HCT116 (cell line): ENCODE data around the gene KLF17. TPM values are rescaled to one million over a fixed set of nuclear protein-coding genes. Genes with fewer than 3 reads are reported as not detected.

Source experiments
- ATAC-seq: fragments of 200-7000 bp; cut with Tn5 transposase; 2 replicates; pipeline ENCODE4 v1.9.1; 2020; ENCODE audit warnings: mild to moderate bottlenecking, moderate library complexity
- BruUV-seq: library from RNA; stranded (reverse); fragments of 400-500 nt; replicated peaks from 2 replicates; lab custom pipeline; 2021; lab: Mats Ljungman, UMichigan
- CTCF ChIA-PET: fragments of 300-600 bp; sonication (Branson Sonifier 250); formaldehyde crosslinking; loops from one replicate; lab custom pipeline; 2021; ENCODE audit warnings: antibody characterized with exemption; lab: Charles Lee
- POLR2A ChIA-PET: fragments of 300-600, 350-600 bp; sonication (Branson Sonifier 250); formaldehyde crosslinking; loops from one replicate; lab custom pipeline; 2021; ENCODE audit warnings: antibody characterized with exemption; lab: Charles Lee
- RAD21 ChIA-PET, 2 experiments: fragments of 300-600 bp; sonication (Branson Sonifier 250); formaldehyde crosslinking; loops; one replicate each; lab custom pipeline; 2023; ENCODE audit warnings: low total read pairs in 2 of 2; ENCODE audit not compliant: uncharacterized antibody in 2 of 2, unreplicated experiment in 2 of 2, low non-redundant PET in 1 of 2; lab: Charles Lee
- DNase-seq: peaks from one replicate; pipeline ENCODE4 v3.0.0-alpha.2; 2010; ENCODE audit warnings: low read depth, low spot score
- H2AFZ ChIP-seq: fragments of 200-600 bp; shearing (Covaris generic), sonication (generic); 2 replicates; pipeline ENCODE4 v1.6.1; 2017; ENCODE audit warnings: low read depth, mixed run types, mixed read lengths, antibody characterized with exemption, low read length; ENCODE audit not compliant: poor library complexity, severe bottlenecking
- H3K27ac ChIP-seq: 2 replicates; pipeline ENCODE4 v1.5.1; 2012; ENCODE audit warnings: low read depth, low read length
- H3K27me3 ChIP-seq: fragments of 200-600 bp; sonication (generic); 2 replicates; pipeline ENCODE4 v1.6.1; 2016; ENCODE audit warnings: mixed run types, low read length, mixed read lengths; ENCODE audit not compliant: insufficient read depth
- H3K36me3 ChIP-seq, 2 experiments: fragments of 200-500 bp in 1 of 2; fragments of 200-600 bp in 1 of 2; sonication (Bioruptor generic) in 1 of 2; sonication (generic) in 1 of 2; 2 replicates each; pipeline versions ENCODE4 v1.5.1 to v1.6.1; 2014 to 2016; ENCODE audit warnings: low read length in 2 of 2, inconsistent platforms in 1 of 2, mixed read lengths in 1 of 2, mixed run types in 1 of 2; ENCODE audit not compliant: insufficient read depth in 2 of 2, control insufficient read depth in 1 of 2
- H3K4me1 ChIP-seq, 2 experiments: fragments of 200-600 bp in 1 of 2; sonication (generic) in 1 of 2; 2 replicates each; pipeline versions ENCODE4 v1.5.1 to v1.6.1; 2012 to 2017; ENCODE audit warnings: low read length in 2 of 2, inconsistent platforms in 1 of 2, mild to moderate bottlenecking in 1 of 2, mixed read lengths in 1 of 2, mixed run types in 1 of 2, moderate library complexity in 1 of 2; ENCODE audit not compliant: insufficient read depth in 2 of 2, control insufficient read depth in 1 of 2
- H3K4me2 ChIP-seq: fragments of 200-600 bp; sonication (generic); 2 replicates; pipeline ENCODE4 v1.6.1; 2017; ENCODE audit warnings: mixed run types, low read length, mixed read lengths
- H3K4me3 ChIP-seq, 2 experiments: fragments of 200-600 bp in 1 of 2; sonication (generic) in 1 of 2; replicated peaks in 1 of 2; 2 replicates each; pipeline ENCODE4 v1.5.1; 2011 to 2016; ENCODE audit warnings: low read length in 2 of 2, control low read depth in 1 of 2, low read depth in 1 of 2, mild to moderate bottlenecking in 1 of 2, mixed read lengths in 1 of 2, mixed run types in 1 of 2
- H3K79me2 ChIP-seq: fragments of 200-600 bp; sonication (generic); 2 replicates; pipeline ENCODE4 v1.6.1; 2017; ENCODE audit warnings: mild to moderate bottlenecking, mixed run types, low read length, moderate library complexity, mixed read lengths; ENCODE audit not compliant: insufficient read depth
- H3K9ac ChIP-seq: fragments of 200-600 bp; sonication (generic); 2 replicates; pipeline ENCODE4 v1.6.1; 2016; ENCODE audit warnings: low read length, mixed read lengths
- H3K9me2 ChIP-seq: fragments of 200-600 bp; sonication (generic), shearing (Covaris generic); 2 replicates; pipeline ENCODE4 v1.6.1; 2017; ENCODE audit warnings: mixed run types, mild to moderate bottlenecking, moderate library complexity; ENCODE audit not compliant: insufficient read depth
- H3K9me3 ChIP-seq, 2 experiments: fragments of 200-500 bp in 1 of 2; fragments of 200-600 bp in 1 of 2; sonication (Bioruptor generic) in 1 of 2; sonication (generic) in 1 of 2; 2 replicates each; pipeline ENCODE4 v1.6.1; 2014 to 2017; ENCODE audit warnings: low read length in 2 of 2, mixed read lengths in 2 of 2, inconsistent platforms in 1 of 2, low read depth in 1 of 2, mild to moderate bottlenecking in 1 of 2, mixed run types in 1 of 2, moderate library complexity in 1 of 2; ENCODE audit not compliant: control insufficient read depth in 1 of 2, insufficient read depth in 1 of 2
- H4K20me1 ChIP-seq: fragments of 200-600 bp; sonication (generic), shearing (Covaris generic); 2 replicates; pipeline ENCODE4 v1.6.1; 2017; ENCODE audit warnings: mixed run types, mild to moderate bottlenecking, moderate library complexity; ENCODE audit not compliant: insufficient read depth
- ATF3 ChIP-seq: IDR thresholded peaks from 2 replicates; pipeline ENCODE4 v1.6.1; 2012
- CBX3 ChIP-seq: IDR thresholded peaks from 2 replicates; pipeline ENCODE4 v1.6.1; 2012; ENCODE audit warnings: low read depth
- CEBPB ChIP-seq: IDR thresholded peaks from 2 replicates; pipeline ENCODE4 v1.6.1; 2012; ENCODE audit warnings: low read depth
- ELF1 ChIP-seq: IDR thresholded peaks from 2 replicates; pipeline ENCODE4 v1.6.1; 2012; ENCODE audit warnings: low read depth, borderline replicate concordance
- EZH2 ChIP-seq: fragments of 200-600 bp; sonication (generic); IDR thresholded peaks from 2 replicates; pipeline ENCODE4 v1.6.1; 2017; ENCODE audit warnings: antibody characterized with exemption, mixed run types
- EZH2phosphoT487 ChIP-seq: fragments of 200-600 bp; IDR thresholded peaks from 2 replicates; pipeline ENCODE4 v1.6.1; 2018; ENCODE audit warnings: antibody characterized with exemption, borderline replicate concordance
- FOSL1 ChIP-seq: IDR thresholded peaks from 2 replicates; pipeline ENCODE4 v1.6.1; 2012; ENCODE audit warnings: low read depth
- POLR2A ChIP-seq: IDR thresholded peaks from 2 replicates; pipeline ENCODE4 v1.7.0; 2011; ENCODE audit warnings: borderline replicate concordance; ENCODE audit not compliant: insufficient read depth, insufficient read length; ENCODE audit errors: extremely low read depth
- POLR2AphosphoS5 ChIP-seq: IDR thresholded peaks from 2 replicates; pipeline ENCODE4 v1.6.1; 2011; ENCODE audit warnings: mild to moderate bottlenecking, low read depth, low read length, moderate library complexity
- RAD21 ChIP-seq: IDR thresholded peaks from 2 replicates; pipeline ENCODE4 v1.6.1; 2012; ENCODE audit warnings: low read depth, mild to moderate bottlenecking
- SIN3A ChIP-seq: IDR thresholded peaks from 2 replicates; pipeline ENCODE4 v1.6.1; 2012; ENCODE audit warnings: low read depth
- SP1 ChIP-seq: IDR thresholded peaks from 2 replicates; pipeline ENCODE4 v1.6.1; 2012; ENCODE audit warnings: low read depth
- SRF ChIP-seq: IDR thresholded peaks from 2 replicates; pipeline ENCODE4 v1.6.1; 2012; ENCODE audit warnings: low read depth
- TCF7L2 ChIP-seq: IDR thresholded peaks from 2 replicates; pipeline ENCODE4 v1.7.0; 2011; ENCODE audit warnings: borderline replicate concordance, inconsistent platforms; ENCODE audit not compliant: insufficient read depth, insufficient read length; ENCODE audit errors: extremely low read depth
- YY1 ChIP-seq: IDR thresholded peaks from 2 replicates; pipeline ENCODE4 v1.6.1; 2011; ENCODE audit warnings: low read length, low read depth, moderate library complexity, mild to moderate bottlenecking; ENCODE audit not compliant: insufficient replicate concordance; ENCODE audit errors: extremely low read depth
- ZBTB33 ChIP-seq: IDR thresholded peaks from 2 replicates; pipeline ENCODE4 v1.6.1; 2011; ENCODE audit warnings: mild to moderate bottlenecking, low read length, moderate library complexity; ENCODE audit not compliant: insufficient replicate concordance; ENCODE audit errors: extremely low read depth
- ZFX ChIP-seq: fragments of 450-650 bp; IDR thresholded peaks from 2 replicates; pipeline ENCODE4 v1.6.1; 2017
- ZNF274 ChIP-seq: fragments of 200-500 bp; sonication (Bioruptor generic); IDR thresholded peaks from 2 replicates; pipeline ENCODE4 v1.6.1; 2014; ENCODE audit warnings: mild to moderate bottlenecking, low read depth, low read length, inconsistent platforms
- intact Hi-C: fragments of 100-400 bp; cut with micrococcal nuclease; formaldehyde crosslinking; loops from 2 replicates; pipeline ENCODE4 v1.10.0; 2022
- total RNA-seq: library from RNA; stranded (reverse); gene quantifications from one replicate; pipeline ENCODE4 v1.2.1, GENCODE V29; 2021; ENCODE audit not compliant: unreplicated experiment
- TF ChIP-seq, protein P1 (sequence below): IDR thresholded peaks from 2 replicates; pipeline ENCODE4 v1.6.1; 2012; ENCODE audit warnings: low read depth

The KLF17 gene
- total RNA-seq, 1 experiment from 2014 or later: not detected

GRCh38 chr1:44141531-44141930 is 22.9 kb downstream of the KLF17 start, which contains the start of gene KLF18:
TSS of gene KLF18 (minus strand) at chr1:44141631. CDS start at chr1:44141631, 0 bp downstream.
- no peak within 1 kb of the TSS for H3K9ac ChIP-seq
- H3K9me3 ChIP-seq: no peaks in the 10 kb centered on the region; a peak in 1 of 4 replicates
- H3K9me2 ChIP-seq: no peaks in the 10 kb centered on the region
- no peaks in the 10 kb centered on the region for H3K36me3 ChIP-seq
- ChIA-PET CTCF (no interaction called here), RAD21 (no interaction called here), POLR2A (no interaction called here)
- H3K4me1 ChIP-seq: no peaks in the 10 kb centered on the region
- no peaks in the 10 kb centered on the region for H3K27me3 ChIP-seq
- intact Hi-C loops: no loop called here
- DNase-seq (no peak), ATAC-seq (no peak)
- no peaks in the 10 kb centered on the region for H4K20me1 ChIP-seq
- H3K79me2 ChIP-seq: no peaks in the 10 kb centered on the region
- no peak within 1 kb of the TSS for H2AFZ ChIP-seq
- no peak for TF ChIP-seq EZH2phosphoT487
- TF ChIP-seq RAD21: no peak
- TF ChIP-seq CEBPB: no peak
- no peak for TF ChIP-seq ELF1
- TF ChIP-seq FOSL1: no peak
- no peak for TF ChIP-seq SIN3A
- no peak for TF ChIP-seq SRF
- TF ChIP-seq TCF7L2: no peak
- TF ChIP-seq SP1: no peak
- TF ChIP-seq ZNF274: no peak
- TF ChIP-seq YY1: no peak
- no peak for TF ChIP-seq ZFX
- TF ChIP-seq, protein P1, sequence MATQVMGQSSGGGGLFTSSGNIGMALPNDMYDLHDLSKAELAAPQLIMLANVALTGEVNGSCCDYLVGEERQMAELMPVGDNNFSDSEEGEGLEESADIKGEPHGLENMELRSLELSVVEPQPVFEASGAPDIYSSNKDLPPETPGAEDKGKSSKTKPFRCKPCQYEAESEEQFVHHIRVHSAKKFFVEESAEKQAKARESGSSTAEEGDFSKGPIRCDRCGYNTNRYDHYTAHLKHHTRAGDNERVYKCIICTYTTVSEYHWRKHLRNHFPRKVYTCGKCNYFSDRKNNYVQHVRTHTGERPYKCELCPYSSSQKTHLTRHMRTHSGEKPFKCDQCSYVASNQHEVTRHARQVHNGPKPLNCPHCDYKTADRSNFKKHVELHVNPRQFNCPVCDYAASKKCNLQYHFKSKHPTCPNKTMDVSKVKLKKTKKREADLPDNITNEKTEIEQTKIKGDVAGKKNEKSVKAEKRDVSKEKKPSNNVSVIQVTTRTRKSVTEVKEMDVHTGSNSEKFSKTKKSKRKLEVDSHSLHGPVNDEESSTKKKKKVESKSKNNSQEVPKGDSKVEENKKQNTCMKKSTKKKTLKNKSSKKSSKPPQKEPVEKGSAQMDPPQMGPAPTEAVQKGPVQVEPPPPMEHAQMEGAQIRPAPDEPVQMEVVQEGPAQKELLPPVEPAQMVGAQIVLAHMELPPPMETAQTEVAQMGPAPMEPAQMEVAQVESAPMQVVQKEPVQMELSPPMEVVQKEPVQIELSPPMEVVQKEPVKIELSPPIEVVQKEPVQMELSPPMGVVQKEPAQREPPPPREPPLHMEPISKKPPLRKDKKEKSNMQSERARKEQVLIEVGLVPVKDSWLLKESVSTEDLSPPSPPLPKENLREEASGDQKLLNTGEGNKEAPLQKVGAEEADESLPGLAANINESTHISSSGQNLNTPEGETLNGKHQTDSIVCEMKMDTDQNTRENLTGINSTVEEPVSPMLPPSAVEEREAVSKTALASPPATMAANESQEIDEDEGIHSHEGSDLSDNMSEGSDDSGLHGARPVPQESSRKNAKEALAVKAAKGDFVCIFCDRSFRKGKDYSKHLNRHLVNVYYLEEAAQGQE: no peak
- TF ChIP-seq ATF3: no peak
- TF ChIP-seq POLR2A: no peak
- TF ChIP-seq CBX3: no peak
- TF ChIP-seq ZBTB33: no peak
- no peak for TF ChIP-seq EZH2
- TF ChIP-seq POLR2AphosphoS5: no peak
- BruUV-seq: no TSS peak
- no peak within 1 kb of the TSS for H3K4me3 ChIP-seq
- H3K4me2 ChIP-seq: no peak within 1 kb of the TSS
- no peak within 1 kb of the TSS for H3K27ac ChIP-seq
